ENCODE results near the gene NR1D1.
A peak's percentile ranks its signal among the peaks of the same experiment; 100 is the strongest.

NR1D1 gene

DNA sequence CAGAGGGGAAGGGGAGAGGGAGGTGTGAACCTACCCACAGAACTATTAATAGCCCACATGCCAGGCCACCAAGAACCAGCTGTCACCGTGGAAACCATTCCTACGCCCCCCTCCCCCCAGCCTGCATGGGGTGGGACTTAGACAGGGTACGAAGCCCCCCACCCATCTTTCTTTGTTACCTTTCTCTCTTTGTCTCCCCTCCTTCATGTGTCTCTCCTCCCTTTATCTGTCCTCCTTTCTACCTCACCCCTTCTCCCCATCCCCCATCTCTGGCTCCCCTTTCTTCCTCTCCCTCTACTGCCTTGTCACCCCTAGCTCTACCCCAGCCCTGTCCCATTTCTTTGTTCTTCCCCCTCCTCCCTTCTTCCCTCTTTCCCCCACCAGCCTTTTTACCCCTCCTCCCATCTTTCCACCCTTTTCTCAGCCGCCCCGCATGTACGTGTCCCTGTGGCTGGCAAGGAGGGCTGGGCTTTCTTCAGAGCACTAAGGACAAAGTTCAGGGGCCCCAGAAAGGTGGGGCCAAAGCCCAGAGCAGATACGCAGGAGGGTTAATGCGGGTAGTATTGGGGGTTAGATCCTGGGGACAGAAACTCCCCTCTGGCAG is 29.6 kb downstream of the NR1D1 start:
- Histone ChIP-seq H3K9me3 (replicated peaks; ENCODE audit: insufficient read depth, low read length) (no peaks in the 10 kb centered on the region), H3K4me3 (ENCODE audit: low read length) (no peak overlapping the region), H3K79me2 (ENCODE audit: low read length) (no peaks in the 10 kb centered on the region), H3K36me3 (replicated peaks; ENCODE audit: insufficient read depth, low read length) (no peaks in the 10 kb centered on the region), H2AFZ (ENCODE audit: low read length) (no peak overlapping the region), H3F3A (ENCODE audit: insufficient read depth, low read length) (peaks cover 5% of the 10 kb centered on the region; the same call in 1 of the 2 replicates), H3K27me3 (replicated peaks; ENCODE audit: insufficient read depth, low read length) (no peaks in the 10 kb centered on the region), H4K20me1 (ENCODE audit: insufficient read depth, low read length) (no peaks in the 10 kb centered on the region), H3K4me1 (ENCODE audit: low read length) (peaks cover 23% of the 10 kb centered on the region), H3K27ac (ENCODE audit: low read length) (no peak overlapping the region), H3K9me2 (replicated peaks; ENCODE audit: insufficient read depth, low read length) (no peaks in the 10 kb centered on the region), H3K4me2 (ENCODE audit: low read depth, low read length) (no peak overlapping the region), H3K9ac (ENCODE audit: low read length) (no peak overlapping the region)
- DNase-seq, result no peak
- TF ChIP-seq, protein P1, sequence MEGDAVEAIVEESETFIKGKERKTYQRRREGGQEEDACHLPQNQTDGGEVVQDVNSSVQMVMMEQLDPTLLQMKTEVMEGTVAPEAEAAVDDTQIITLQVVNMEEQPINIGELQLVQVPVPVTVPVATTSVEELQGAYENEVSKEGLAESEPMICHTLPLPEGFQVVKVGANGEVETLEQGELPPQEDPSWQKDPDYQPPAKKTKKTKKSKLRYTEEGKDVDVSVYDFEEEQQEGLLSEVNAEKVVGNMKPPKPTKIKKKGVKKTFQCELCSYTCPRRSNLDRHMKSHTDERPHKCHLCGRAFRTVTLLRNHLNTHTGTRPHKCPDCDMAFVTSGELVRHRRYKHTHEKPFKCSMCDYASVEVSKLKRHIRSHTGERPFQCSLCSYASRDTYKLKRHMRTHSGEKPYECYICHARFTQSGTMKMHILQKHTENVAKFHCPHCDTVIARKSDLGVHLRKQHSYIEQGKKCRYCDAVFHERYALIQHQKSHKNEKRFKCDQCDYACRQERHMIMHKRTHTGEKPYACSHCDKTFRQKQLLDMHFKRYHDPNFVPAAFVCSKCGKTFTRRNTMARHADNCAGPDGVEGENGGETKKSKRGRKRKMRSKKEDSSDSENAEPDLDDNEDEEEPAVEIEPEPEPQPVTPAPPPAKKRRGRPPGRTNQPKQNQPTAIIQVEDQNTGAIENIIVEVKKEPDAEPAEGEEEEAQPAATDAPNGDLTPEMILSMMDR (IDR thresholded peaks at IDR 0.05; ENCODE audit: low read length), result no peak
- TF ChIP-seq EZH2 (optimal IDR thresholded peaks at IDR 0.05; ENCODE audit: low read depth, low read length) (no peak), EZH2phosphoT487 (IDR thresholded peaks at IDR 0.05; ENCODE audit: low read length) (no peak)

DNA sequence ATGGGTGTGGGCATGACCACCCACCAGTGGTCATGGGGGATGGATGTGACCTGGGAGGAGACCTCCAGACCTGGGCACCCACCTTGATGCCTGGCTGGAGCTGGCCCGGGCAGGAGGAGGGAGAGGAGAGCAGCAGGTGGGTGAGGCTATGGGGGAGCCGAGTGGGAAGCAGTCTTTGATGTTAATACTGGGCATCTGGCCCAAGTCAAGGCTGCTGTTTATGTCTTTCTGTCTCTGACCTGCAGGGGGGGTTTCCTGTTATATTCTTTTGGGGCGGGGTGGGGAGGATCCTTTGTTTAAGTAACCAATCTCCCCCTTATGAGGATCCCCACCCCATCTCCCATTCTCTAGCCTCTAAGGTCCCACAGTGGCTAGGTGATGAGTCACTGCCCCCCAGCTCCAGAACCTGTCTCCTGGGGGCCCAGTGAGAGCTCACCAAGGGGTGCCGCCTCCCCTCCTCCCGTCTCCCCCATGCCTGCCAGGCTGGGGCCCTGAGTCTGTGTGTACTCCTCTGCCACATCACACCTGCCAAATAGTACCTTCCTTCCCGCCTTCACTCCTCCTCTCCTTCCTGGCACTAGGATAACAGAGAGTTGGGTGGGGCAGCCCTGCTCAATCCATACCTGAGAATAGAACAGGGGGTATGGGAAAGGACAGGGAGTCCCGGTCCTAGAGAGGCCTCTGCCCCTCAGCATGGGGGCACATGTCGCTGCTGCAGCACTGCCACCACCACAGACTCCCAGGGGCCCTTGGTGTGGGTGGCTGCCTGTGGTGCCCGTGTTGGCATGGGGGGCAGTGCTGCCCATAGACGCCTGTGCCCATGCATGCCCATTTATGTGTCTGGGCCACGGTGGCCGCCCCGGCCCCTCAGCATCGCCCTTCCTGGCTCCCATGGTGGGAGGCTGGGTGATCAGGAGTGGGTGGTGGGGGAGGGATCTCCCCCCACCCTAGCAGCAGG is 30.4 kb downstream of the NR1D1 start:
- Histone ChIP-seq H3F3A (ENCODE audit: insufficient read depth, low read length) (peaks cover 5% of the 10 kb centered on the region; the same call in 1 of the 2 replicates), H3K27ac (ENCODE audit: low read length) (no peak overlapping the region), H3K79me2 (ENCODE audit: low read length) (no peaks in the 10 kb centered on the region), H3K9me2 (replicated peaks; ENCODE audit: insufficient read depth, low read length) (no peaks in the 10 kb centered on the region), H3K4me2 (ENCODE audit: low read depth, low read length) (peak overlapping the region; percentile 79; the same call in 1 of the 2 replicates), H3K27me3 (replicated peaks; ENCODE audit: insufficient read depth, low read length) (no peaks in the 10 kb centered on the region), H3K4me3 (ENCODE audit: low read length) (no peak overlapping the region), H3K36me3 (replicated peaks; ENCODE audit: insufficient read depth, low read length) (no peaks in the 10 kb centered on the region), H4K20me1 (ENCODE audit: insufficient read depth, low read length) (no peaks in the 10 kb centered on the region), H2AFZ (ENCODE audit: low read length) (no peak overlapping the region), H3K9me3 (replicated peaks; ENCODE audit: insufficient read depth, low read length) (no peaks in the 10 kb centered on the region), H3K9ac (ENCODE audit: low read length) (no peak overlapping the region), H3K4me1 (ENCODE audit: low read length) (peaks cover 20% of the 10 kb centered on the region)
- no peak for DNase-seq
- TF ChIP-seq, protein P1 (IDR thresholded peaks at IDR 0.05; ENCODE audit: low read length), result no peak; the same call in 1 of the 2 replicates
- TF ChIP-seq EZH2phosphoT487 (IDR thresholded peaks at IDR 0.05; ENCODE audit: low read length), result no peak
- TF ChIP-seq EZH2 (optimal IDR thresholded peaks at IDR 0.05; ENCODE audit: low read depth, low read length), result no peak

DNA sequence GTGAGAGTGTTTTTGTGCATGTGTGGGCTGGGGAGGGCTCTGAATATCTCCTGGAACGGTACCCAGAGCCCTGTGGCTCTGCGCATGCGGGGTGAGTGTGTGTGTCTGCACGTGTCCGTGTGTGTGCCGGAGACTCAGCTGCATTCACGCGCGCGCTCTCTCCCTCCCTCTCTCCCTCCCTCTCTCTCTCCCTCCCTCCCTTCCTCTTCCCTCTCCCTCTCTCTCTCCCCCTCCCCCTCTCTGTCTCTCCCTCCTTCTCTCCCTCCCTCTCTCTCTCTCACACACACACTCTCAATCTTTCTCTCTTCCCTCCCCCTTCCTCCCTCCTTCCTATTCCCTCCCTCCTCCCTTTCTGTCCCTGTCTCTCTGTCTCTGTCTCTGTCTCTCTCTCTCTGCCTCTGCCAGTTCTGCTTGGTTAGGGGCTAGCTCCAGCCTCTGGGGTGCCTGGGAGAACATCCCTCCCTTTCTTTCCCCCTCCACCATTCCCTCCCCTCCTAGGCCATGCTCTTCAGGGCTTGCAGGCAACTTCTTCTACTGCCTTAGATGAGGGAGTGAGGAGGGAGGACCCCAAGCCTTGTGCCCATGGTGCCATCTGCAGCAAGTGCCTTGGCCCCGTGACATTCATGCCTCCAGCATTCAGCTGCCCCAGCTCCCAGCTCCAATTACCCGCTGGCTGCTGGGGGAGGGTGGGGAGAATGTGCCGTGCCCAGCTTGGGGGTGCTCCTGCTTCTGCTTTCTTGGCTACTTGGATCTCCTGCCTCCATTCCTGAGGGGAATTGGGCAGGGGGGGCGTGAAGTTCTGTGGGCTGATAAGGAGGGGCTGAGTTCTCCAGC is 31.3 kb downstream of the NR1D1 start:
- Histone ChIP-seq H3K4me3 (ENCODE audit: low read length) (peak overlapping the region; percentile 51), H3K4me1 (ENCODE audit: low read length) (peaks cover 20% of the 10 kb centered on the region), H3K79me2 (ENCODE audit: low read length) (no peaks in the 10 kb centered on the region), H3K4me2 (ENCODE audit: low read depth, low read length) (peak overlapping the region; percentile 79), H3F3A (ENCODE audit: insufficient read depth, low read length) (peaks cover 5% of the 10 kb centered on the region; the same call in 1 of the 2 replicates), H3K9me3 (replicated peaks; ENCODE audit: insufficient read depth, low read length) (no peaks in the 10 kb centered on the region), H4K20me1 (ENCODE audit: insufficient read depth, low read length) (no peaks in the 10 kb centered on the region), H3K9ac (ENCODE audit: low read length) (peak overlapping the region; percentile 29; the same call in 1 of the 2 replicates), H3K27me3 (replicated peaks; ENCODE audit: insufficient read depth, low read length) (no peaks in the 10 kb centered on the region), H3K9me2 (replicated peaks; ENCODE audit: insufficient read depth, low read length) (no peaks in the 10 kb centered on the region), H3K27ac (ENCODE audit: low read length) (no peak overlapping the region), H3K36me3 (replicated peaks; ENCODE audit: insufficient read depth, low read length) (no peaks in the 10 kb centered on the region), H2AFZ (ENCODE audit: low read length) (peak overlapping the region; percentile 66)
- TF ChIP-seq EZH2 (optimal IDR thresholded peaks at IDR 0.05; ENCODE audit: low read depth, low read length) (no peak), EZH2phosphoT487 (IDR thresholded peaks at IDR 0.05; ENCODE audit: low read length) (no peak)
- TF ChIP-seq, protein P1 (IDR thresholded peaks at IDR 0.05; ENCODE audit: low read length), result no peak
- peak; percentile 66 for DNase-seq

All from MM.1S (cell line).